Stimulated activated CD4-positive, alpha-beta T cell treated with anti-CD3 and anti-CD28 coated beads, Interleukin-1b, Interleukin-23, amount 100 ng/mL, for 4 hours (primary cell): Measurements from ENCODE around the gene SV2B.
"Not testable (repeated sequence)": the region's sequence is repeated elsewhere in the genome, so short reads cannot be mapped to it uniquely, and the experiment has no call there.

Experiments
- DNase-seq, 2 donors: peaks; one replicate each; pipeline ENCODE4 v3.0.0-alpha.2; 2020; ENCODE audit warnings: low read depth in 2 of 2

The SV2B gene

GRCh38 chr15:91099995-91100813 is at the start of gene SV2B:
Gene SV2B, plus strand, starts transcription at chr15:91100257. Its CDS starts 126,007 bp downstream, at chr15:91226264.
- DNase-seq = peak; percentile 41 to 46

GRCh38 chr15:91051248-91051647 is 48.8 kb upstream of the SV2B start:
- no peak for DNase-seq

- no peak for DNase-seq
Observed at GRCh38 chr15:91054816-91055215, 45.2 kb upstream of the SV2B start.

DNA sequence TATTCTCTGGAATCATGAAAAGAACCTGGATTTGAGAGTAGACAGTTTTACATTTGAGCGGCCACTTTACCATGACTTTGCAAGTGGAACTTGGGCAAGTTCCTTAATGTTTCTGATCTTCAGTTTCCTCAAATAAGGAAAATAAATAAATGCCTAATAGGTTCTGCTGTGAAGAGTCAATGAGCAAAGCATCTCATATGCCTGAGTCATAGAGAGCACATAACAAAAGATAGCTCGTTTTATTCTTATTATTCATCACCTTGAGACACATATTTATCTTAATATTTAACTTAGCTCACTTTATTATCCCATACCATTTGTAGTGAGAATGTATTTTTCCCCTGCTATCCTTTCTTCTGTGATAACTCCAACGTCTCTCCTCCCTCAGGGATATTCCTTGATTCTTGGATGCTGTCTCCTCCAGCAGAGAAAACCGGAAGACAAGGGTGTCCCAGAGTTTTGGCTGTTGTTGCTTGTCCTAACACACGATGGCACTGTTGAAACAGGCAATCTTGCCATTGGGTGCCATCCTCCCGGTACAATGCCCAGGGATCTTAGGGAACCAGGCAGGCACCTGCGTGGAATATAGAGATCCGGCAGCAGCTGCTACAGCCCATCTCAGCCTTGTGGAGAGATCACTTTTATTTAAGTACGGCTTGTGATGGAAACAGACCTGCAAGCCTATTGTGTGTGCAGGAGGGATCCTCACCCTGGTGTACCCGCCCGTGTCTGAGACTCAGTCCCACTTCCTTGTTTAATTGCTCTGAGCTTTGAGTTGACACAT is 44.3 kb upstream of the SV2B start:
- DNase-seq = peak in 1 of 2 donors; percentile 16

DNA sequence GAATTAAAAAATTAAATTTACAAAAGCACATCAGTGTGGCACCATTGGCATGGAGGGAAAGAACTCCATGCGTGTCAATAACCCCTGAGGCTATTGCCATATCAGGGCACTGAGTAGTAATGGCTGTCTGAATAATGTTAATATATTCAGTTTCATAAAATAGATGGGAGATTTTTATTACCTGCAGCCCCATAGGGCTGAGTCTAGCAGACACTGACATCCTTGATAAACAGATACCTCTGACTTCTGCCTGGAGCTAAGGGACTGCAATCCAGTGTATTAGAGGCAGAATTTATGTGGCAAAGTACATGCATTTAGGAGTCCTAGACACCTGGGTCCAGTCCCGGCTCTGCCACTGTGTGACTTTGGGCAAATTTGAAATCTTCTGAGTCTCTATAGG is 38.8 kb upstream of the SV2B start:
- DNase-seq = no peak

- DNase-seq = no peak
Observed at GRCh38 chr15:91061997-91062396, 38.1 kb upstream of the SV2B start.

DNA sequence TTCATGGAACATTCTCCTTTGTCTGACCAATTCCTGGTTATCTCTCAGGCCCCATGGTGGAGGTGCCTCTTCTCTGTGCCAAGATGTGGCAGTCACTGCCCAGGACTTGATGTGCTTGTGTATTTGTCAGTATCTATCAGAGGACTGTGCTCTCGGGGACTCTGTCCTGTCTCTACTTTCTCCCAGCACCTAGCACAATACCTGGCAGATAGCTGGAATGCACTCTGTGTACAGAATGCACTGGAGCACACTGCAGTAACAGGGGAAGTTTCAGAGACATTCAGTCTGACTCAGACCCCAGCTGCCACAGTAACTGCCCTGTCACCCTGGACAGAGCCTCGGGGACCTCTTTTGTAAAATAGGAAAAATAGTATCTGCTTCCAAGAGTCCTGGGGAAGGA is 34.6 kb upstream of the SV2B start:
- DNase-seq = no peak

DNA sequence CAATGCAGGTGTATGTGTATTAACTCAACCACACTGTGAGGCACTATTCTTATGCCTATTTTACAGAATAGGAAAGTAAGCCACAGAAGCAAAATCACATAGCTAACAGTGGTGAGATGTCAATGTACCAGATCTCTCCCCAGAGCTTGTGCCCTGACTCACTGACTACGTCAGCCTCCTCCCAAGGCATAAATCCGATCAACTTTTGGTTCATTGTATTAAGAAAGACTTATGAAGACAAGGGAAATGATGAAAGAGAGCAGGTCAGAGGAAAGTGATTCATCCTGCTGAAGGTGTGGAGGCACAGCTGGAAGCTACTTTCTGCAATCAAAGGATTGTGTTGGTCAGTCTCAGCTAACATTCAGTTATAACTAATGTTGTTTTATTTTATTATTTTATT is 33.0 kb upstream of the SV2B start:
- DNase-seq = no peak

DNA sequence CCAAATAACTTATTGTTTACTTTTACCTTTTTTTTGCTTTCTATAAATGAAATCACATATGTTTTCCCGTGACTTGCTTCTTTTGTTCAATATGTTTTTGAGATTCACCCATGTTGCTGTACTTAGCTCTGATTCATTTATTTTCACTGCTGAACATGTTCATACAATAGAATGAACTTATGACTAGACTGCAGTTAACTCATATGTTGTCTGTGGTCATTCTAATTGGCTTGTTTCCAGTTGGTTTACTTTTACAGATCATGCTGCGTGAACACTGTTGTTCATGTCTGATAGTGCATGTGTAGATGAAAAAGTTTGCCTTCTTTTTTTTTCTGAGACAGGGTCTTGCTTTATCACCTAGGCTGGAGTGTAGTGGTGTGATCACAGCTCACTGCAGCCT is 31.6 kb upstream of the SV2B start:
- no peak for DNase-seq

DNA sequence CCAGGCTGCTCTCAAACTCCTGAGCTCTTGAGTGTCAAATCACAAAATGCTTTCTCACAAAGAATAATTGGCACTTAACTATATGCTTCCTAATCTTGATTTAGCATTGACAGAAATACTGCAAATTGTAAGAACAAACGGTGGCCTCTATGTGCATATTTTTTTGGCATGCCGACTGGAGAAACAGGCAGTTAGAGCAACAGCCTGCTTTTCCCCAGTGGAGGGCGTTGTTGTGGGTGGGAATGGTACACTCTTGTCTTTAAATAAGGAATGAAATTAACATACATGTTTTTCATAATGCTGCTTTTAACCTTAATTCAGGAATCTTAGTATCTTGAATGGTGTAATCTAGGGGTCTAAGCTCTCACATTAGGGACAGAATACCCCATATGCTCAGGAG is 31.1 kb upstream of the SV2B start:
- DNase-seq = no peak

GRCh38 chr15:91070872-91071271 is 29.2 kb upstream of the SV2B start:
- DNase-seq = no peak

GRCh38 chr15:91072161-91072560 is 27.9 kb upstream of the SV2B start:
- DNase-seq = no peak

DNA sequence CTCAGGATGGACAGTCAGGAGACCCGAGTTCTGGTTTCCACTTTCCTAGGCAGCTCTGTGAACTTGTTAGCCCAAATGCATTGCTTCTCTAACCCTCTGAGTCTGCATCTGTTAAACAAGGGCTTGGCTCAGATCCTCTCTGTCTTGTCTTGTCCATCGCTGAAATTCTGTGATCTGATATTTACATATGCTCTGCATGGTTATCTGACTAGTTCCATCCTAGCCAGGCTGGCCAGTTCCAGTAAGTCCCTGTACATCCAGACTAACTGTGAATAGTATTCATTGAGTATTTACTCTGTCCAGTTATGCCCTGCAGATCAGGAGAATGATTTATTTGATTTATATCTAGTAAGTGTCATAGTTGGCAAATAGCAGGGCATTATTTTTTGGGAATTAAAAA is 27.0 kb upstream of the SV2B start:
- DNase-seq = no peak

DNA sequence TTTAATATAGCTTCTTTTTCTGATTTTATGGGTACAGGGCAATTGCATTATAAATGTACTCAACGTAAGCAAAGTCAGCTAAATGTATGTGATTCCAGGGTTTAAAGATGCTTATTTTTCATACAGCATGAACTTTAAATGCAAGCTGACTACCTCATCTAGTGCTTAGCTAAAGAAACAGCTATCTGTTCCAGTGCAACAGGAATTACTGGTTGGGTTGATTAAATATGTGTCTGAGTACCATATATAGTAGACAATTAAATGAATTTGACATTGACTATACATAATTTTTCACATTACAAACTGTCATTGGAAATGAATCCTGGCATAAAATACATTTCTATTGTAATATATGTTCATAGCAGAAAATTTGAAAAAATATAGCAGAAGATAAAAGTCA is 26.3 kb upstream of the SV2B start:
- DNase-seq = no peak

- DNase-seq = no peak
Observed at GRCh38 chr15:91075739-91076138, 24.3 kb upstream of the SV2B start.

DNA sequence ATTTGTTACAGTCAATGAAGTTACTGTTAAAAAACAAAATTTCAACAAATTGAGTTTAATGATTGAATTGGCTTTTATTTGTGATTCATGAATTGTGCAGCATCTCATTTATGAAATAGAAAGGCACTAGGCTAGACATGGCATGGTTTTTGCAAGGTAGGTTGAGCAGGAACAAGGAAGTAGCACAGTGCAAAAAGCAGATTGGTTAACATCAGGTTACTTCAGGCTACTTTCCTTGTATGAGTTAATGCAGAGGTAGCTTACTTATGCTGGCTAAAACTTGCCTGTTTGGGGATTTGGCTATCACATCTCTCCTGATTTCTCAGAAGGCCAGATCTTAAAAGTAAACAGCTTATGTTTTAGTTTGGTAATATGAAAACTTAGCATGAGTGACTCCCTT is 23.0 kb upstream of the SV2B start:
- no peak for DNase-seq

GRCh38 chr15:91093866-91094265 is 6.2 kb upstream of the SV2B start:
- not testable (repeated sequence) for DNase-seq

DNA sequence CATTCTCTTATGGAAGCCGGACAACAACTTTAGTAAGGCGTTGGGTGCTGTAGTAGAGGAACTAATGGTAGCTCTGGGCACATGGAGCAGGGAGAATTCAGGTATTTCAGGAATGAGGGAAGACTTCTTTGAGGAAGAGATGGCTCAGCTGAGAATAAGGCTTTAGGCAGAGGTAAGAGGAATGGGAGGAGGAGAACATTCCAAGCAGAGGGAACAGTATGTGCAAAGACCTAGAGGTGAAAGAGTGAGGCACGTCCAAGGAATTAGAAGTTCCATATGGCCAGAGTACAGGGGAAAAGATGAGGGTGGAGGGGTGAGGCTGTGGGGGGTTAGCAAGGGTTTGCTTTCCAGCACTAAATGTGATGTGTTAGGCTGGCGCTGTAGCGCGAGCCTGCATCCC is 1.6 kb upstream of the SV2B start:
- no peak for DNase-seq

- peak; percentile 25 to 40 for DNase-seq
Observed at GRCh38 chr15:91099616-91099994, 452 bp upstream of the SV2B start.

- DNase-seq = no peak
Observed at GRCh38 chr15:91100814-91101607, 954 bp downstream of the SV2B start.

DNA sequence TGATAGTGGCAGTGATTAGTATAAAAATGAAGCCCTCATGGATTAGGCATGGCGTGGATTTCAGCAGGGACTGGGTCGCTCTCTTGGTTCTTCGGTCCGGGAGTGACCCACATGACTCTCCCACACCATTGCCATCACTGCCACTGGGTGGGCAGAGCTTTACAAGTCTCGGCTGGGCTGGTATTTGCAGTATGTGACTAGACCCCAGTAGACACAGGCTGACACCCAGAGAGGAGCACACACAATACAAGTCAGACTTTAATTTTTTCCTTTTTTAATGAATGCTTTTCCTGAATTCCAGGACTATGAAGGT is 1.5 kb downstream of the SV2B start:
- no peak for DNase-seq

DNA sequence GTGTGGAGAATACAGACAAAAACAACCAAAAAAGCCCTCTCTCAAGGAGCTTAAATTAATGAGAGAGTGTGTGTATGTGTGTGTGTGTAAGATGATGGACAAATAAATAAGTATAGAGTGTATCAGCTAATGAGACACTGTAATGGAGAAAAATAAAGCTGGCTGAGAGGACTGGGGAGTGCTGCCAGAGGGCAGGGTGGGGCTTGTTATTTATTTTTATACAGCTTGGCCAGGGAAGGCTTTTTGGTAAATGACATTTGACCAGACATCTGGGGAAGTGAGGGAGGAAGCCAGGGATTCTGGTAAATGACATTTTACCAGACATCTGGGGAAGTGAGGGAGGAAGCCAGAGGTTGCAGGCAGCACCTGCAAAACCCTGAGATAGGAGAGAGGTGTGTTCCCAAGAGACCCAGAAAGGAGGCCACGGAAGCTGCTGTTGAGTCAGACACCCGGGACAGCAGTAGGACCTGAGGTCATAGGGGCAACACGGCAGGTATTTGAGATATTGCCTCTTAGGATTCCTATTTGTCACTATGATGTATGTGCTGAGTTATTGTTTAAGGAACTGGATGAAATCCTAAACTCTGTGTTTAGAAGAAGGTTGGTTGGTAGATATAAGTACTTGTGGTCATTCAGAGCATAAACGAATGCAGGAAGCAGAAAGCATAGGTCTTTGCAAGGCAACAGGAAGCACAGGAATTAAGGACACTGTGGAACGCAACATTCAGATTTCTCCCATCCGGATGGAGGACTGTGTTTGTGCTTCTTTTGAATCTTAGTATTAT is 2.7 kb downstream of the SV2B start:
- no peak for DNase-seq
